HEK293 (cell line): ENCODE results near the gene ZNF302.

ENCODE experiments used
- CTCF ChIA-PET: fragments of 350-600 bp; formaldehyde crosslinking; extraction: SDS; loops from one replicate; lab custom pipeline; 2021; ENCODE audit warnings: antibody characterized with exemption; lab: Yijun Ruan, JAX
- POLR2A ChIA-PET: fragments of 300-600 bp; formaldehyde crosslinking; extraction: SDS; loops from one replicate; lab custom pipeline; 2020; ENCODE audit warnings: antibody characterized with exemption, inconsistent platforms; lab: Yijun Ruan, JAX
- H3K27ac ChIP-seq: fragments of 200-500 bp; sonication (Bioruptor generic); 2 replicates; pipeline ENCODE4 v1.5.1; 2014; ENCODE audit warnings: low read depth, low read length, control low read depth, inconsistent platforms; ENCODE audit errors: extremely low read depth
- H3K36me3 ChIP-seq, 2 experiments: fragments of 200-500 bp in 1 of 2; sonication (Bioruptor generic) in 1 of 2; 1 replicate in 1 of 2; 2 replicates in 1 of 2; pipeline ENCODE4 v1.5.1; 2014 to 2017; ENCODE audit warnings: inconsistent platforms in 2 of 2, low read length in 2 of 2; ENCODE audit not compliant: control insufficient read depth in 2 of 2, insufficient read depth in 1 of 2
- H3K4me1 ChIP-seq: fragments of 200-500 bp; sonication (Bioruptor generic); 2 replicates; pipeline ENCODE4 v1.5.1; 2014; ENCODE audit warnings: mild to moderate bottlenecking, low read length, inconsistent platforms; ENCODE audit not compliant: control insufficient read depth, insufficient read depth
- H3K4me3 ChIP-seq: 2 replicates; pipeline ENCODE4 v1.5.1; 2011; ENCODE audit warnings: low read depth, mild to moderate bottlenecking, control low read depth, low read length, moderate library complexity
- H3K9me3 ChIP-seq: fragments of 200-500 bp; sonication (Bioruptor generic); 2 replicates; pipeline ENCODE4 v1.5.1; 2014; ENCODE audit warnings: low read depth, low read length, inconsistent platforms; ENCODE audit not compliant: control insufficient read depth, insufficient read depth
- BCL11B ChIP-seq: fragments of 450-650 bp; formaldehyde crosslinking; IDR thresholded peaks from 2 replicates; pipeline ENCODE4 v1.5.1; 2016; ENCODE audit warnings: low read depth, missing biosample characterization, missing genetic modification characterization
- GLI4 ChIP-seq: fragments of 450-650 bp; formaldehyde crosslinking; IDR thresholded peaks from 2 replicates; pipeline ENCODE4 v1.5.1; 2016; ENCODE audit warnings: missing biosample characterization, missing genetic modification characterization
- HOXC10 ChIP-seq: sonication (generic); formaldehyde crosslinking; IDR thresholded peaks from 2 replicates; pipeline ENCODE4 v1.8.1; 2023; ENCODE audit warnings: mild to moderate bottlenecking, missing genetic modification reagents
- SCRT2 ChIP-seq: fragments of 450-650 bp; formaldehyde crosslinking; IDR thresholded peaks from 2 replicates; pipeline ENCODE4 v1.5.1; 2016; ENCODE audit warnings: missing biosample characterization, missing genetic modification characterization
- SETDB1 ChIP-seq: IDR thresholded peaks from one replicate; pipeline ENCODE4 v1.6.1; 2017; ENCODE audit warnings: mild to moderate bottlenecking, low read length, moderate library complexity, mixed read lengths; ENCODE audit not compliant: insufficient read length
- SP2 ChIP-seq: fragments of 450-650 bp; formaldehyde crosslinking; IDR thresholded peaks from 2 replicates; pipeline ENCODE4 v1.5.1; 2016; ENCODE audit warnings: missing biosample characterization, missing genetic modification characterization
- TRIM28 ChIP-seq: IDR thresholded peaks from 2 replicates; pipeline ENCODE4 v1.6.1; 2011; ENCODE audit warnings: low read length, control low read depth, borderline replicate concordance
- ZBTB21 ChIP-seq: fragments of 450-650 bp; formaldehyde crosslinking; IDR thresholded peaks from 2 replicates; pipeline ENCODE4 v1.5.1; 2017; ENCODE audit warnings: missing biosample characterization, missing genetic modification characterization
- ZNF112 ChIP-seq: fragments of 450-650 bp; formaldehyde crosslinking; IDR thresholded peaks from 2 replicates; pipeline ENCODE4 v1.5.0; 2017; ENCODE audit warnings: missing biosample characterization, missing genetic modification characterization
- ZNF155 ChIP-seq: fragments of 450-650 bp; formaldehyde crosslinking; IDR thresholded peaks from 2 replicates; pipeline ENCODE4 v1.5.1; 2016; ENCODE audit warnings: missing biosample characterization, missing genetic modification characterization
- ZNF157 ChIP-seq: fragments of 450-650 bp; formaldehyde crosslinking; IDR thresholded peaks from 2 replicates; pipeline ENCODE4 v1.5.1; 2016; ENCODE audit warnings: missing biosample characterization, missing genetic modification characterization
- ZNF16 ChIP-seq: fragments of 450-650 bp; formaldehyde crosslinking; IDR thresholded peaks from 2 replicates; pipeline ENCODE4 v1.5.1; 2016; ENCODE audit warnings: low read depth, missing biosample characterization, missing genetic modification characterization
- ZNF239 ChIP-seq: fragments of 450-650 bp; formaldehyde crosslinking; IDR thresholded peaks from 2 replicates; pipeline ENCODE4 v1.5.1; 2016; ENCODE audit warnings: missing biosample characterization, missing genetic modification characterization
- ZNF266 ChIP-seq: fragments of 450-650 bp; formaldehyde crosslinking; IDR thresholded peaks from 2 replicates; pipeline ENCODE4 v1.5.1; 2016; ENCODE audit warnings: missing biosample characterization, missing genetic modification characterization, low read depth
- ZNF311 ChIP-seq: fragments of 450-650 bp; formaldehyde crosslinking; IDR thresholded peaks from 2 replicates; pipeline ENCODE4 v1.5.1; 2017; ENCODE audit warnings: missing biosample characterization, missing genetic modification characterization, borderline replicate concordance
- ZNF37A ChIP-seq: fragments of 450-650 bp; IDR thresholded peaks from 2 replicates; pipeline ENCODE4 v1.5.1; 2018; ENCODE audit warnings: missing biosample characterization, missing genetic modification characterization
- ZNF548 ChIP-seq: fragments of 450-650 bp; formaldehyde crosslinking; IDR thresholded peaks from 2 replicates; pipeline ENCODE4 v1.5.1; 2016; ENCODE audit warnings: missing biosample characterization, missing genetic modification characterization
- ZNF549 ChIP-seq: fragments of 450-650 bp; IDR thresholded peaks from 2 replicates; pipeline ENCODE4 v1.5.1; 2018; ENCODE audit warnings: missing biosample characterization, missing genetic modification characterization, mild to moderate bottlenecking, inconsistent platforms, moderate library complexity
- ZNF707 ChIP-seq: fragments of 450-650 bp; formaldehyde crosslinking; IDR thresholded peaks from 2 replicates; pipeline ENCODE4 v1.5.1; 2016; ENCODE audit warnings: missing biosample characterization, missing genetic modification characterization
- ZNF747 ChIP-seq: fragments of 450-650 bp; formaldehyde crosslinking; IDR thresholded peaks from 2 replicates; pipeline ENCODE4 v1.5.1; 2016; ENCODE audit warnings: missing biosample characterization, missing genetic modification characterization
- TF ChIP-seq, protein P1 (sequence below): fragments of 450-650 bp; formaldehyde crosslinking; IDR thresholded peaks from 2 replicates; pipeline ENCODE4 v1.5.1; 2017; ENCODE audit warnings: missing biosample characterization, missing genetic modification characterization
- TF ChIP-seq, protein P2 (sequence below): fragments of 450-650 bp; formaldehyde crosslinking; IDR thresholded peaks from 2 replicates; pipeline ENCODE4 v1.5.1; 2017; ENCODE audit warnings: missing biosample characterization, missing genetic modification characterization
- TF ChIP-seq, protein P3 (sequence below): fragments of 450-650 bp; formaldehyde crosslinking; IDR thresholded peaks from 2 replicates; pipeline ENCODE4 v1.5.1; 2016; ENCODE audit warnings: missing biosample characterization, missing genetic modification characterization
- TF ChIP-seq, protein P4 (sequence below): fragments of 450-650 bp; formaldehyde crosslinking; IDR thresholded peaks from 2 replicates; pipeline ENCODE4 v1.5.1; 2016; ENCODE audit warnings: missing biosample characterization, missing genetic modification characterization
- TF ChIP-seq, protein P5 (sequence below): fragments of 450-650 bp; formaldehyde crosslinking; IDR thresholded peaks from 2 replicates; pipeline ENCODE4 v1.5.1; 2016; ENCODE audit warnings: missing biosample characterization, missing genetic modification characterization

ZNF302 gene

DNA sequence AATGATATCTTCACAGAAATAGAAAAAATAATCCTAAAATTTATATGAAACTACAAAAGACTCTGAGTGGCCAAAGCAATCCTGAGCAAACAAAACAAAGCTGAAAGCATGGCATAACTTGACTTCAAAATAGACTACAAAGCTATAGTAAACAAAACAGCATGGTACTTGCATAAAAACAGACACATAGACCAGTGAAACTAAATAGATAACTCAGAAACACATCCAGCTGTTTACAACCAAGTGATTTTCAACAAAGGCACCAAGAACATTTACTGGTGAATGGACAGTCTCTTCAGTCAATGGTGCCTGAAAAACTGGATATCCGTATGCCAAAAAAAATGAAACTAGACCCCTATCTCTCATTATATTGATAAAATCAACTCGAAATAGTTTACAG lies 25.7 kb upstream of the ZNF302 start:
- CTCF ChIA-PET, result interaction anchor here (1.4 to 6.6 kb wide), 4 partner anchors 11 to 61 kb away, joined by 4 to 108 read pairs (median 6); no protein-coding TSS in a partner anchor
- 0 out of 3 replicates have a peak, but pooled peaks cover 0 to 5% of the 10 kb centered on the region in 2 experiments for H3K36me3 ChIP-seq

DNA sequence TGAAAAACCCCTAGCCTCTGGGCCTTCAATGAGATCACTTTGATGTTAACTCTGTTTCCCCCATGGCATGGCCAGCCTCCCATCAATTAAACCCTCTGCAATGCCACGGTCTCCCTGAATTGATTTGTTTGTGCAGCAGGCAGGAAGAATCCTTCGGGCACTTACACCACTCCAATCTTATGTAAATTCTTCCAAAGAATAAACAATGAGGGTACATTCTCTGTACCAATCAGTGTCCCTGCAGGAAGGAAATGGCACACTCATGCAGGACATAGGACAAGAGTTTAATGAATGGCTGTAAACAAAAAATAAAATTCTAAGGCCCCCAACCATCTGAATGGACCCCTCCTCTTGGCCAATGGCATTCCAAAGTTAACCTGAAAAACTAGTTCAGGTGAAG lies 22.7 kb upstream of the ZNF302 start:
- TF ChIP-seq GLI4 (tag by site-specific recombination) (no peak), HOXC10 (CRISPR knock-in tag) (no peak), ZNF747 (tag by site-specific recombination) (no peak), ZNF707 (tag by site-specific recombination) (no peak), ZNF157 (tag by site-specific recombination) (no peak), BCL11B (tag by site-specific recombination) (no peak), ZNF16 (tag by site-specific recombination) (no peak)
- TF ChIP-seq, protein P1, sequence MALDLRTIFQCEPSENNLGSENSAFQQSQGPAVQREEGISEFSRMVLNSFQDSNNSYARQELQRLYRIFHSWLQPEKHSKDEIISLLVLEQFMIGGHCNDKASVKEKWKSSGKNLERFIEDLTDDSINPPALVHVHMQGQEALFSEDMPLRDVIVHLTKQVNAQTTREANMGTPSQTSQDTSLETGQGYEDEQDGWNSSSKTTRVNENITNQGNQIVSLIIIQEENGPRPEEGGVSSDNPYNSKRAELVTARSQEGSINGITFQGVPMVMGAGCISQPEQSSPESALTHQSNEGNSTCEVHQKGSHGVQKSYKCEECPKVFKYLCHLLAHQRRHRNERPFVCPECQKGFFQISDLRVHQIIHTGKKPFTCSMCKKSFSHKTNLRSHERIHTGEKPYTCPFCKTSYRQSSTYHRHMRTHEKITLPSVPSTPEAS (tag by site-specific recombination), result no peak
- TF ChIP-seq, protein P2, sequence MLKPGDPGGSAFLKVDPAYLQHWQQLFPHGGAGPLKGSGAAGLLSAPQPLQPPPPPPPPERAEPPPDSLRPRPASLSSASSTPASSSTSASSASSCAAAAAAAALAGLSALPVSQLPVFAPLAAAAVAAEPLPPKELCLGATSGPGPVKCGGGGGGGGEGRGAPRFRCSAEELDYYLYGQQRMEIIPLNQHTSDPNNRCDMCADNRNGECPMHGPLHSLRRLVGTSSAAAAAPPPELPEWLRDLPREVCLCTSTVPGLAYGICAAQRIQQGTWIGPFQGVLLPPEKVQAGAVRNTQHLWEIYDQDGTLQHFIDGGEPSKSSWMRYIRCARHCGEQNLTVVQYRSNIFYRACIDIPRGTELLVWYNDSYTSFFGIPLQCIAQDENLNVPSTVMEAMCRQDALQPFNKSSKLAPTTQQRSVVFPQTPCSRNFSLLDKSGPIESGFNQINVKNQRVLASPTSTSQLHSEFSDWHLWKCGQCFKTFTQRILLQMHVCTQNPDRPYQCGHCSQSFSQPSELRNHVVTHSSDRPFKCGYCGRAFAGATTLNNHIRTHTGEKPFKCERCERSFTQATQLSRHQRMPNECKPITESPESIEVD, result no peak
- no peak overlapping the region for H3K4me3 ChIP-seq
- peaks cover 16% of the 10 kb centered on the region for H3K9me3 ChIP-seq
- no peak overlapping the region for H3K27ac ChIP-seq
- H3K36me3 ChIP-seq, result 0 out of 3 replicates have a peak, but pooled peaks cover 0 to 5% of the 10 kb centered on the region in 2 experiments
- ChIA-PET CTCF (interaction anchor here (0.5 to 6.6 kb wide), 8 partner anchors 7 to 318 kb away, joined by 3 to 108 read pairs (median 3); no protein-coding TSS in a partner anchor), POLR2A (interaction anchor here (1.3 kb wide), 1 partner anchor 23 kb away, joined by 6 read pairs; the partner anchor contains the start of gene ZNF302)
- H3K4me1 ChIP-seq, result peaks cover 7% of the 10 kb centered on the region; the same call in 1 of the 2 replicates

More for the DNA sequence above, 25.7 kb upstream of the ZNF302 start:
- no peak overlapping the region for H3K4me3 ChIP-seq
- peaks cover 7% of the 10 kb centered on the region; the same call in 1 of the 2 replicates for H3K4me1 ChIP-seq
- POLR2A ChIA-PET, result interaction anchor here (1.2 kb wide), 1 partner anchor 26 kb away, joined by 3 read pairs; the partner anchor contains the start of genes SCGB2B2 and ZNF302
- TF ChIP-seq, protein P3, sequence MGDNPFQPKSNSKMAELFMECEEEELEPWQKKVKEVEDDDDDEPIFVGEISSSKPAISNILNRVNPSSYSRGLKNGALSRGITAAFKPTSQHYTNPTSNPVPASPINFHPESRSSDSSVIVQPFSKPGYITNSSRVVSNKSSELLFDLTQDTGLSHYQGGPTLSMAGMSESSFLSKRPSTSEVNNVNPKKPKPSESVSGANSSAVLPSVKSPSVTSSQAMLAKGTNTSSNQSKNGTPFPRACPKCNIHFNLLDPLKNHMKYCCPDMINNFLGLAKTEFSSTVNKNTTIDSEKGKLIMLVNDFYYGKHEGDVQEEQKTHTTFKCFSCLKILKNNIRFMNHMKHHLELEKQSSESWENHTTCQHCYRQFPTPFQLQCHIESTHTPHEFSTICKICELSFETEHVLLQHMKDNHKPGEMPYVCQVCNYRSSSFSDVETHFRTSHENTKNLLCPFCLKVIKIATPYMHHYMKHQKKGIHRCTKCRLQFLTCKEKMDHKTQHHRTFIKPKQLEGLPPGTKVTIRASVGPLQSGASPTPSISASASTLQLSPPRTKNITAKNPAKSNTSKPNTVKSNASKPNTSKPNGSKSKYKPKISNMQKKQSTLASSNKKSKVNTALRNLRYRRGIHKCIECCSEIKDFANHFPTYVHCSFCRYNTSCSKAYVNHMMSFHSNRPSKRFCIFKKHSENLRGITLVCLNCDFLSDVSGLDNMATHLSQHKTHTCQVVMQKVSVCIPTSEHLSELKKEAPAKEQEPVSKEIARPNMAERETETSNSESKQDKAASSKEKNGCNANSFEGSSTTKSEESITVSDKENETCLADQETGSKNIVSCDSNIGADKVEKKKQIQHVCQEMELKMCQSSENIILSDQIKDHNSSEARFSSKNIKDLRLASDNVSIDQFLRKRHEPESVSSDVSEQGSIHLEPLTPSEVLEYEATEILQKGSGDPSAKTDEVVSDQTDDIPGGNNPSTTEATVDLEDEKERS (tag by site-specific recombination), result peak; percentile 99
- TF ChIP-seq, protein P4, sequence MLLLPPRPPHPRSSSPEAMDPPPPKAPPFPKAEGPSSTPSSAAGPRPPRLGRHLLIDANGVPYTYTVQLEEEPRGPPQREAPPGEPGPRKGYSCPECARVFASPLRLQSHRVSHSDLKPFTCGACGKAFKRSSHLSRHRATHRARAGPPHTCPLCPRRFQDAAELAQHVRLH, result peak; percentile 40; the same call in 1 of the 2 replicates
- TF ChIP-seq ZNF549 (no peak), TRIM28 (no peak), ZNF311 (tag by site-specific recombination) (no peak), ZNF155 (tag by site-specific recombination) (no peak), SETDB1 (peak; percentile 59), ZNF548 (tag by site-specific recombination) (no peak), SCRT2 (tag by site-specific recombination) (no peak), ZNF37A (tag by site-specific recombination) (no peak), ZNF239 (tag by site-specific recombination) (no peak), ZNF266 (no peak), ZNF112 (tag by site-specific recombination) (no peak), ZBTB21 (tag by site-specific recombination) (no peak), SP2 (tag by site-specific recombination) (no peak)
- TF ChIP-seq, protein P5, sequence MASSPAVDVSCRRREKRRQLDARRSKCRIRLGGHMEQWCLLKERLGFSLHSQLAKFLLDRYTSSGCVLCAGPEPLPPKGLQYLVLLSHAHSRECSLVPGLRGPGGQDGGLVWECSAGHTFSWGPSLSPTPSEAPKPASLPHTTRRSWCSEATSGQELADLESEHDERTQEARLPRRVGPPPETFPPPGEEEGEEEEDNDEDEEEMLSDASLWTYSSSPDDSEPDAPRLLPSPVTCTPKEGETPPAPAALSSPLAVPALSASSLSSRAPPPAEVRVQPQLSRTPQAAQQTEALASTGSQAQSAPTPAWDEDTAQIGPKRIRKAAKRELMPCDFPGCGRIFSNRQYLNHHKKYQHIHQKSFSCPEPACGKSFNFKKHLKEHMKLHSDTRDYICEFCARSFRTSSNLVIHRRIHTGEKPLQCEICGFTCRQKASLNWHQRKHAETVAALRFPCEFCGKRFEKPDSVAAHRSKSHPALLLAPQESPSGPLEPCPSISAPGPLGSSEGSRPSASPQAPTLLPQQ (tag by site-specific recombination), result no peak
- H3K9me3 ChIP-seq, result peaks cover 16% of the 10 kb centered on the region
- no peak overlapping the region for H3K27ac ChIP-seq
